MCF 10A (cell line): ENCODE results near the gene FAM81A. TPM values are rescaled to one million over a fixed set of nuclear protein-coding genes. Genes with fewer than 3 reads are reported as not detected.

Experiments
- BruUV-seq: library from RNA; stranded (reverse); fragments of 400-500 nt; replicated peaks from 2 replicates; lab custom pipeline; 2021; lab: Mats Ljungman, UMichigan
- CTCF ChIA-PET: fragments of 300-600 bp; sonication (Branson Sonifier 250); formaldehyde crosslinking; extraction: SDS; loops from one replicate; lab custom pipeline; 2021; ENCODE audit warnings: antibody characterized with exemption, inconsistent platforms; lab: Yijun Ruan, JAX
- POLR2A ChIA-PET: fragments of 300-600, 350-650 bp; sonication (Branson Sonifier 250); formaldehyde crosslinking; extraction: SDS; loops from one replicate; lab custom pipeline; 2020; ENCODE audit warnings: antibody characterized with exemption, inconsistent platforms; lab: Yijun Ruan, JAX
- DNase-seq: peaks from one replicate; pipeline ENCODE4 v3.0.0-alpha.2; 2018; ENCODE audit not compliant: unreplicated experiment
- H3K27ac Mint-ChIP-seq: one replicate; pipeline ENCODE4 v1.8.0; 2022; ENCODE audit warnings: mild to moderate bottlenecking, low read depth, mixed read lengths; ENCODE audit not compliant: unreplicated experiment
- H3K27me3 Mint-ChIP-seq: one replicate; pipeline ENCODE4 v1.8.0; 2022; ENCODE audit warnings: mixed read lengths; ENCODE audit not compliant: insufficient read depth, unreplicated experiment
- H3K36me3 Mint-ChIP-seq: one replicate; pipeline ENCODE4 v1.8.0; 2022; ENCODE audit warnings: mild to moderate bottlenecking, moderate library complexity, mixed read lengths; ENCODE audit not compliant: insufficient read depth, unreplicated experiment
- H3K4me1 Mint-ChIP-seq: one replicate; pipeline ENCODE4 v1.8.0; 2022; ENCODE audit warnings: mixed read lengths; ENCODE audit not compliant: insufficient read depth, unreplicated experiment
- H3K4me3 Mint-ChIP-seq: one replicate; pipeline ENCODE4 v1.8.0; 2022; ENCODE audit warnings: mild to moderate bottlenecking, moderate library complexity, mixed read lengths; ENCODE audit not compliant: unreplicated experiment
- H3K9me3 Mint-ChIP-seq: one replicate; pipeline ENCODE4 v1.8.0; 2022; ENCODE audit warnings: mixed read lengths; ENCODE audit not compliant: unreplicated experiment
- intact Hi-C: fragments of 100-400 bp; cut with micrococcal nuclease; formaldehyde crosslinking; loops from 2 replicates; pipeline ENCODE4 v1.14.1; 2022
- total RNA-seq: library from RNA; stranded (reverse); gene quantifications from 2 replicates; pipeline ENCODE4 v1.2.3, GENCODE V29; 2022
- TF ChIP-seq, protein P1 (sequence below): fragments of 200-600 bp; IDR thresholded peaks from one replicate; pipeline ENCODE4 v1.8.0; 2022; ENCODE audit warnings: antibody characterized with exemption, mild to moderate bottlenecking; ENCODE audit not compliant: unreplicated experiment

Gene FAM81A
- total RNA-seq, 1 experiment from 2014 or later = 1.1 TPM

- no peak for DNase-seq
- Mint-ChIP-seq H3K4me1 (peaks cover 12% of the 10 kb centered on the region), H3K9me3 (no peaks in the 10 kb centered on the region), H3K27ac (no peak overlapping the region), H3K27me3 (no peaks in the 10 kb centered on the region), H3K36me3 (no peaks in the 10 kb centered on the region), H3K4me3 (no peak overlapping the region)
- CTCF ChIA-PET = interaction anchor here (0.7 to 1.7 kb wide), 3 partner anchors 8 to 105 kb away, joined by 3 to 7 read pairs (median 4); no protein-coding TSS in a partner anchor
- intact Hi-C loops = no loop called here
- POLR2A ChIA-PET = no interaction called here
- TF ChIP-seq, protein P1, sequence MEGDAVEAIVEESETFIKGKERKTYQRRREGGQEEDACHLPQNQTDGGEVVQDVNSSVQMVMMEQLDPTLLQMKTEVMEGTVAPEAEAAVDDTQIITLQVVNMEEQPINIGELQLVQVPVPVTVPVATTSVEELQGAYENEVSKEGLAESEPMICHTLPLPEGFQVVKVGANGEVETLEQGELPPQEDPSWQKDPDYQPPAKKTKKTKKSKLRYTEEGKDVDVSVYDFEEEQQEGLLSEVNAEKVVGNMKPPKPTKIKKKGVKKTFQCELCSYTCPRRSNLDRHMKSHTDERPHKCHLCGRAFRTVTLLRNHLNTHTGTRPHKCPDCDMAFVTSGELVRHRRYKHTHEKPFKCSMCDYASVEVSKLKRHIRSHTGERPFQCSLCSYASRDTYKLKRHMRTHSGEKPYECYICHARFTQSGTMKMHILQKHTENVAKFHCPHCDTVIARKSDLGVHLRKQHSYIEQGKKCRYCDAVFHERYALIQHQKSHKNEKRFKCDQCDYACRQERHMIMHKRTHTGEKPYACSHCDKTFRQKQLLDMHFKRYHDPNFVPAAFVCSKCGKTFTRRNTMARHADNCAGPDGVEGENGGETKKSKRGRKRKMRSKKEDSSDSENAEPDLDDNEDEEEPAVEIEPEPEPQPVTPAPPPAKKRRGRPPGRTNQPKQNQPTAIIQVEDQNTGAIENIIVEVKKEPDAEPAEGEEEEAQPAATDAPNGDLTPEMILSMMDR = no peak
- BruUV-seq = no TSS peak
Observed at GRCh38 chr15:59537403-59537802, 99.4 kb downstream of the FAM81A start.

GRCh38 chr15:59538494-59538893 lies 100.5 kb downstream of the FAM81A start:
- TF ChIP-seq, protein P1 = no peak
- intact Hi-C loops = no loop called here
- DNase-seq = no peak
- no peak overlapping the region for H3K4me3 Mint-ChIP-seq
- peaks cover 9% of the 10 kb centered on the region for H3K4me1 Mint-ChIP-seq
- no peaks in the 10 kb centered on the region for H3K36me3 Mint-ChIP-seq
- BruUV-seq = no TSS peak
- no peaks in the 10 kb centered on the region for H3K27me3 Mint-ChIP-seq
- H3K9me3 Mint-ChIP-seq = no peaks in the 10 kb centered on the region
- ChIA-PET CTCF (interaction anchor here (0.7 to 1.7 kb wide), 4 partner anchors 9 to 104 kb away, joined by 3 to 7 read pairs (median 3); no protein-coding TSS in a partner anchor), POLR2A (no interaction called here)
- H3K27ac Mint-ChIP-seq = no peak overlapping the region

GRCh38 chr15:59539799-59540198 lies 101.8 kb downstream of the FAM81A start:
- no peaks in the 10 kb centered on the region for H3K27me3 Mint-ChIP-seq
- no peaks in the 10 kb centered on the region for H3K9me3 Mint-ChIP-seq
- TF ChIP-seq, protein P1 = no peak
- DNase-seq = peak; percentile 42
- ChIA-PET POLR2A (no interaction called here), CTCF (no interaction called here)
- peaks cover 15% of the 10 kb centered on the region for H3K4me1 Mint-ChIP-seq
- no peak overlapping the region for H3K4me3 Mint-ChIP-seq
- intact Hi-C loops = no loop called here
- no peaks in the 10 kb centered on the region for H3K36me3 Mint-ChIP-seq
- H3K27ac Mint-ChIP-seq = no peak overlapping the region
- no TSS peak for BruUV-seq

DNA sequence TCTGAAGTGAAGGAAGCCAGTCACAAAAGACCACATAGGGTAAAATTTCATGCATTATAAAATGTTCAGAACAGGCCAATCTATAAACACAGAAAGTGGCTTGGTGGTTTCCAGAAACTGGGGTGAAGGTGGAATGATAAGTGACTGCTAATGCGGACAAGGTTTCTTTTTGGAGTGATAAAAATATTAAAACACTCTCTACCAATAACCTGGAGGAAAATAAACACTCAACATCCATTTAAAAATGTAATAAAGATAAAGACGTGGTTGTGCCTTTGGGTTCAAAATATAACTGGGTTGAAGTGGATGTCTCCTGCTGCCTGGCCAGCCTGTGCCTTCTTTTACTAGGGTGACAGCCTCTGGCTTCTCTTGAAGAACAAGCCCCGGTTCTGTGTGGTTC lies 102.7 kb downstream of the FAM81A start:
- Mint-ChIP-seq H3K4me3 (no peak overlapping the region), H3K4me1 (peaks cover 15% of the 10 kb centered on the region), H3K27me3 (no peaks in the 10 kb centered on the region), H3K27ac (no peak overlapping the region), H3K36me3 (no peaks in the 10 kb centered on the region), H3K9me3 (no peaks in the 10 kb centered on the region)
- TF ChIP-seq, protein P1 = no peak
- BruUV-seq = no TSS peak
- POLR2A ChIA-PET = no interaction called here
- CTCF ChIA-PET = interaction anchor here (4.2 kb wide), 1 partner anchor 8 kb away, joined by 19 read pairs; no protein-coding TSS in a partner anchor
- no peak for DNase-seq
- intact Hi-C loops = no loop called here
